HepG2 (cell line): ENCODE results near the gene TOMM6. TPM values are rescaled to one million over a fixed set of nuclear protein-coding genes. Genes with fewer than 3 reads are reported as not detected.

Experiments used
- GPN1 ChIP-seq: sonication (generic); formaldehyde crosslinking; IDR thresholded peaks from 2 replicates; pipeline ENCODE4 v1.5.1; 2020; ENCODE audit warnings: missing genetic modification reagents, borderline replicate concordance
- KLF13 ChIP-seq: sonication (generic); formaldehyde crosslinking; IDR thresholded peaks from 2 replicates; pipeline ENCODE4 v1.4.0; 2020; ENCODE audit warnings: mild to moderate bottlenecking, missing genetic modification reagents
- MLLT10 ChIP-seq: sonication (generic); formaldehyde crosslinking; IDR thresholded peaks from 2 replicates; pipeline ENCODE4 v1.4.0; 2020; ENCODE audit warnings: missing genetic modification reagents
- MXD3 ChIP-seq: IDR thresholded peaks from 2 replicates; pipeline ENCODE4 v1.6.1; 2016; ENCODE audit warnings: mild to moderate bottlenecking, missing biosample characterization, missing genetic modification reagents
- MYPOP ChIP-seq: sonication (generic); formaldehyde crosslinking; IDR thresholded peaks from 2 replicates; pipeline ENCODE4 v1.8.1; 2023; ENCODE audit warnings: mild to moderate bottlenecking, moderate library complexity, missing genetic modification reagents
- PATZ1 ChIP-seq: sonication (generic); formaldehyde crosslinking; IDR thresholded peaks from 2 replicates; pipeline ENCODE4 v1.4.0; 2020; ENCODE audit warnings: missing genetic modification reagents
- SKI ChIP-seq: fragments of 450-650 bp; IDR thresholded peaks from one replicate; pipeline ENCODE4 v1.6.1; 2018; ENCODE audit warnings: mild to moderate bottlenecking; ENCODE audit not compliant: partially characterized antibody
- THAP11 ChIP-seq: IDR thresholded peaks from 2 replicates; pipeline ENCODE4 v1.6.1; 2016; ENCODE audit warnings: missing biosample characterization, missing genetic modification reagents
- TOPORS ChIP-seq: sonication (generic); formaldehyde crosslinking; IDR thresholded peaks from 2 replicates; pipeline ENCODE4 v1.8.0; 2023; ENCODE audit warnings: mild to moderate bottlenecking, missing genetic modification reagents
- TRAFD1 ChIP-seq: sonication (generic); formaldehyde crosslinking; IDR thresholded peaks from 2 replicates; pipeline ENCODE4 v1.5.1; 2020; ENCODE audit warnings: missing genetic modification reagents, mild to moderate bottlenecking, borderline replicate concordance
- ZBTB39 ChIP-seq: sonication (generic); formaldehyde crosslinking; IDR thresholded peaks from 2 replicates; pipeline ENCODE4 v1.5.0; 2020; ENCODE audit warnings: missing genetic modification reagents
- ZNF383 ChIP-seq: sonication (generic); formaldehyde crosslinking; IDR thresholded peaks from 2 replicates; pipeline ENCODE4 v1.4.0; 2020; ENCODE audit warnings: missing genetic modification reagents, mild to moderate bottlenecking, borderline replicate concordance
- ZNF543 ChIP-seq: sonication (generic); formaldehyde crosslinking; IDR thresholded peaks from 2 replicates; pipeline ENCODE4 v1.4.0; 2020; ENCODE audit warnings: mild to moderate bottlenecking, missing genetic modification reagents
- ZNF558 ChIP-seq: sonication (generic); formaldehyde crosslinking; IDR thresholded peaks from 2 replicates; pipeline ENCODE4 v1.9.0; 2022; ENCODE audit warnings: mild to moderate bottlenecking, missing genetic modification reagents, borderline replicate concordance
- ZNF574 ChIP-seq: sonication (generic); formaldehyde crosslinking; IDR thresholded peaks from 2 replicates; pipeline ENCODE4 v1.4.0; 2020; ENCODE audit warnings: missing genetic modification reagents
- polyA plus RNA-seq, 8 experiments: library from polyadenylated mRNA; depleted of rRNA in 3 of 8; stranded (reverse) in 7 of 8; unstranded in 1 of 8; fragments of >200 nt; fragmentation: Illumina TruSeq in 4 of 8; extraction: Trizol in 4 of 8; gene quantifications; 2 replicates each; pipeline versions ENCODE4 v1.2.1 to v1.2.3, GENCODE V29; 2011 to 2016; ENCODE audit warnings: low read depth in 4 of 8, missing spikeins in 1 of 8, mixed read lengths in 1 of 8; ENCODE audit not compliant: insufficient read depth in 1 of 8
- total RNA-seq, 5 experiments: library from RNA; depleted of rRNA; stranded (reverse); fragments of >200 nt; fragmentation: Illumina TruSeq; extraction: Trizol; gene quantifications; 2 replicates each; pipeline ENCODE4 v1.2.3, GENCODE V29; 2016; ENCODE audit warnings: low read depth in 1 of 5

TOMM6 gene
- total and polyA plus RNA-seq, 2 of the 13 experiments (the other 11 are each of a cell fraction or from before 2014, with no cell fraction given): 320 to 321 TPM

GRCh38 chr6:41786451-41787218 lies 859 bp upstream of the TOMM6 start (continued):
- TF ChIP-seq ZNF574 (peak; percentile 96), GPN1 (CRISPR knock-in tag) (no peak), ZNF383 (CRISPR knock-in tag) (peak; percentile 59; the same call in 1 of the 2 replicates), PATZ1 (CRISPR knock-in tag) (peak; percentile 86), TRAFD1 (CRISPR knock-in tag) (no peak), THAP11 (peak; percentile 81), ZNF558 (CRISPR knock-in tag) (0 out of 2 replicates have a peak, but pooled peaks have one; percentile 66), MYPOP (CRISPR knock-in tag) (0 out of 2 replicates have a peak, but pooled peaks have one; percentile 10), TOPORS (CRISPR knock-in tag) (peak; percentile 91), MXD3 (CRISPR knock-in tag) (peak; percentile 56; the same call in 1 of the 2 replicates), ZBTB39 (CRISPR knock-in tag) (peak; percentile 14; the same call in 1 of the 2 replicates), SKI (peak; percentile 88), KLF13 (CRISPR knock-in tag) (no peak), MLLT10 (no peak), ZNF543 (CRISPR knock-in tag) (peak; percentile 56; the same call in 1 of the 2 replicates)
